ENCODE data around the gene GRM4.
A peak's percentile ranks its signal among the peaks of the same experiment; 100 is the strongest.

GRM4 gene

GRCh38 chr6:34041385-34041784, 104.5 kb downstream of the GRM4 start:
- no peak for DNase-seq

- no peak for DNase-seq
Observed at GRCh38 chr6:34039943-34040342, 105.9 kb downstream of the GRM4 start.

- DNase-seq, result no peak
Observed at GRCh38 chr6:34037151-34037550, 108.7 kb downstream of the GRM4 start.

- DNase-seq, result no peak
Observed at GRCh38 chr6:34036357-34037069, 109.4 kb downstream of the GRM4 start.

GRCh38 chr6:34035704-34036356, 110.1 kb downstream of the GRM4 start:
- no peak for DNase-seq

GRCh38 chr6:34035161-34035560, 110.7 kb downstream of the GRM4 start:
- DNase-seq, result no peak

- DNase-seq, result no peak
Observed at GRCh38 chr6:34032856-34033255, 113.0 kb downstream of the GRM4 start.

- DNase-seq, result no peak
Observed at GRCh38 chr6:34031625-34032383, 114.1 kb downstream of the GRM4 start.

GRCh38 chr6:34030831-34031624, 114.9 kb downstream of the GRM4 start:
- DNase-seq, result no peak

GRCh38 chr6:34029489-34030280, 116.2 kb downstream of the GRM4 start:
- no peak for DNase-seq

GRCh38 chr6:34028691-34029360, 117.1 kb downstream of the GRM4 start:
- DNase-seq, result no peak

GRCh38 chr6:34027939-34028441, 117.9 kb downstream of the GRM4 start:
- no peak for DNase-seq

- DNase-seq, result peak; percentile 61
Observed at GRCh38 chr6:34027445-34027936, 118.4 kb downstream of the GRM4 start.

GRCh38 chr6:34025861-34026260, 120.0 kb downstream of the GRM4 start:
- no peak for DNase-seq

GRCh38 chr6:34025112-34025807, 120.6 kb downstream of the GRM4 start:
- no peak for DNase-seq

GRCh38 chr6:34022873-34023255, 123.0 kb downstream of the GRM4 start:
- DNase-seq, result no peak

GRCh38 chr6:34022250-34022872, 123.5 kb downstream of the GRM4 start:
- DNase-seq, result no peak

- DNase-seq, result no peak
Observed at GRCh38 chr6:34021554-34022190, 124.2 kb downstream of the GRM4 start.

- no peak for DNase-seq
Observed at GRCh38 chr6:34020807-34021553, 124.9 kb downstream of the GRM4 start.
